Dermis microvascular lymphatic vessel endothelial cell (primary cell): ENCODE data around the gene HADHA. TPM values are rescaled to one million over a fixed set of nuclear protein-coding genes. Genes with fewer than 3 reads are reported as not detected.

Experiments used
- DNase-seq, 2 donors: peaks; one replicate each; pipeline versions ENCODE4 v3.0.0 to v3.0.0-alpha.2; 2010; ENCODE audit warnings: low read depth in 2 of 2
- total RNA-seq: library from RNA; depleted of rRNA; stranded (reverse); fragments of >200 nt; gene quantifications from 2 replicates; pipeline ENCODE4 v1.2.1, GENCODE V29; 2014

The HADHA gene
- total RNA-seq, 1 donor from 2014 or later = 157 TPM

- no peak for DNase-seq
These were observed 49.1 kb downstream of the HADHA start for GRCh38 chr2:26195040-26195984.

GRCh38 chr2:26193578-26194231 is 50.7 kb downstream of the HADHA start:
- no peak for DNase-seq

GRCh38 chr2:26191316-26192159 is 52.9 kb downstream of the HADHA start:
- DNase-seq = no peak

- DNase-seq = no peak
These were observed 54.1 kb downstream of the HADHA start for GRCh38 chr2:26190369-26190768.

- DNase-seq = no peak
These were observed 54.7 kb downstream of the HADHA start for GRCh38 chr2:26189751-26190150.

- DNase-seq = no peak
These were observed 55.3 kb downstream of the HADHA start for GRCh38 chr2:26189123-26189522.

GRCh38 chr2:26187537-26188104 is 56.8 kb downstream of the HADHA start:
- no peak for DNase-seq

- DNase-seq = no peak
These were observed 57.3 kb downstream of the HADHA start for GRCh38 chr2:26187114-26187513.

GRCh38 chr2:26185954-26186770 is 58.3 kb downstream of the HADHA start:
- DNase-seq = no peak

- DNase-seq = no peak
These were observed 59.0 kb downstream of the HADHA start for GRCh38 chr2:26185304-26185928.

- DNase-seq = peak; percentile 43 to 83
These were observed 59.7 kb downstream of the HADHA start for GRCh38 chr2:26184555-26185303.

GRCh38 chr2:26184121-26184520 is 60.3 kb downstream of the HADHA start:
- no peak for DNase-seq

- no peak for DNase-seq
These were observed 61.4 kb downstream of the HADHA start for GRCh38 chr2:26182887-26183630.

GRCh38 chr2:26182441-26182840 is 62.0 kb downstream of the HADHA start:
- DNase-seq = no peak

- peak in 1 of 2 donors; percentile 7 for DNase-seq
These were observed 65.0 kb downstream of the HADHA start for GRCh38 chr2:26179446-26179913.

GRCh38 chr2:26178746-26179436 is 65.5 kb downstream of the HADHA start:
- peak; percentile 16 to 26 for DNase-seq

GRCh38 chr2:26178246-26178645 is 66.2 kb downstream of the HADHA start:
- no peak for DNase-seq

GRCh38 chr2:26177122-26177521 is 67.3 kb downstream of the HADHA start:
- DNase-seq = no peak
